Pancreas (tissue), 10 donors: ENCODE results near the gene CRYBG3. TPM values are rescaled to one million over a fixed set of nuclear protein-coding genes. Genes with fewer than 3 reads are reported as not detected.

Source experiments
- ATAC-seq, 4 donors: fragments of 200-7000 bp; cut with Tn5 transposase; one replicate each; pipeline versions ENCODE4 v1.8.0 to v1.9.1; 2020; ENCODE audit warnings: mild to moderate bottlenecking in 4 of 4, moderate library complexity in 4 of 4
- DNase-seq, 6 donors: peaks; one replicate each; pipeline ENCODE4 v3.0.0-alpha.2; 2020
- FAIRE-seq: peaks from 2 replicates; lab custom pipeline; 2012; peaks lifted over from hg19 to GRCh38; lab: Jason Lieb, UNC
- H3K27ac ChIP-seq, 4 donors: fragments of 200-600 bp; sonication (generic); 1 replicate in 3 of 4; 2 replicates in 1 of 4; pipeline versions ENCODE4 v1.5.0 to v1.8.0; 2020
- H3K27me3 ChIP-seq, 4 donors: fragments of 200-600 bp; one replicate each; pipeline ENCODE4 v1.8.0; 2021
- H3K36me3 ChIP-seq, 3 donors: fragments of 200-600 bp; sonication (generic) in 1 of 3; one replicate each; pipeline versions ENCODE4 v1.5.0 to v1.8.0; 2020 to 2021
- H3K4me1 ChIP-seq, 3 donors: fragments of 200-600 bp; one replicate each; pipeline ENCODE4 v1.8.0; 2021
- H3K4me3 ChIP-seq, 4 donors: fragments of 200-600 bp; sonication (generic) in 2 of 4; one replicate each; pipeline versions ENCODE4 v1.5.0 to v1.8.0; 2020 to 2021
- H3K9me3 ChIP-seq, 4 donors: fragments of 200-600 bp; one replicate each; pipeline ENCODE4 v1.8.0; 2021
- WGBS, 2 donors: extraction: QIAGEN DNeasy Blood & Tissue Kit; methylation state at CpG; one replicate each; pipeline ENCODE4 v1.1.7; 2013; 5-methylcytosine and 5-hydroxymethylcytosine counted together
- intact Hi-C, 3 donors: fragments of 100-400 bp; cut with DNase I; formaldehyde crosslinking; loops; one replicate each; pipeline versions ENCODE4 v1.11.1 to v1.14.2; 2022
- polyA plus RNA-seq, 2 donors: library from polyadenylated mRNA; stranded (reverse); fragments of 200-250 nt; gene quantifications; one replicate each; pipeline ENCODE4 v1.2.3, GENCODE V29; 2013
- total RNA-seq, 6 donors: library from RNA; stranded (reverse); fragmentation: NEBNext Ultra II Directional in 4 of 6; extraction: Animal tissue kit (Norgen Biotek cat#: 25700) in 4 of 6; gene quantifications; one replicate each; pipeline versions ENCODE4 v1.2.1 to v1.2.4, GENCODE V29; 2021 to 2023
- TF ChIP-seq, protein P1 (sequence below), 4 donors: fragments of 200-600 bp; sonication (generic) in 3 of 4; IDR thresholded peaks; one replicate each; pipeline versions ENCODE4 v1.5.0 to v1.8.0; 2021; ENCODE audit warnings: antibody characterized with exemption in 4 of 4
- donor health status: healthy with polysubstance abuse.
- donor health status: DM: no; HTN: no; CAD: no; lungs with moderate emphysema.
- donor health status: DM: no; HTN: no; CAD: no.
- donor health status: control.
- donor health status: control.
- donor health status: Bipolar disorder and iron deficiency.
- donor health status: DM: yes; HTN: yes; CAD: no.
- donor health status: DM: no; HTN: no; CAD: no.
- donor health status: DM: no; HTN: no; CAD: no.
- donor health status: DM: yes; HTN: yes; CAD: no.

CRYBG3 gene
- total and polyA plus RNA-seq, 8 donors: 3.1 to 15.2 (median 10.2) TPM

DNA sequence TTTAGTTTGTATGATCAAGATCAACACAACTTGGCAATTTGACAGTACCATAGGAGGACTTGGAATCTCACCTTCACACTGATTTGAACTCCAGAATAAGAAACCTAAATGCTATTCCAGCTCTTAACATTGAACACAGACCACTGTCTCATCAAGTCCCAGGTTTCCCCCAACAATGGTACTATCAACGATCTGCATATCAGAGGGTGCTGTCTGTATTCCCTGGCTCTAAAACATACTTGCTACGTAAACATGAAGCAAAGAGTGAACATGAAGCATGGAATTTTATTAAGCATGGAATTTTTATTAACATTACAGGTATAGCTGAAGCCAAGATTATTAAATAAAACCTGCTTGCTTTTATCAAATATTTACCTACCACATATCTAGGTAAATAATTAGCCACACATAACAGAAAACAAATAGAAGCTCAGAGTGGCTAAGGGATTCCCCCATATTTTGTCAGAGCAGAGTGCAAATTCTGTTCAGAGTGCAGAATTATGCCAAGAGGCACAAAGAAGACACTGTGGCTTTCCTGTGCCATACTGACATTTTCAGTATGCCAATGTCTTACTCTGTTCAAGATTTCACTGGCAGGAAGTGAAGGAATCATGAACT, 172.6 kb downstream of the CRYBG3 start:
- intact Hi-C loops: no loop called here

More for the DNA sequence above, 172.6 kb downstream of the CRYBG3 start:
- H3K27ac ChIP-seq: no peak overlapping the region
- ATAC-seq (peak in 3 of 4 donors; percentile 22 to 64 (median 53)), DNase-seq (no peak), FAIRE-seq (no peak)
- peaks cover 0 to 9% (median 0%) of the 10 kb centered on the region in 3 donors for H3K4me1 ChIP-seq
- WGBS, 2 donors: 16 to 23% methylated on average over 2 of the region's 2 CpGs
- no peaks in the 10 kb centered on the region for H3K27me3 ChIP-seq
- H3K36me3 ChIP-seq: no peaks in the 10 kb centered on the region
- H3K4me3 ChIP-seq: no peak overlapping the region
- no peaks in the 10 kb centered on the region for H3K9me3 ChIP-seq
- TF ChIP-seq, protein P1, sequence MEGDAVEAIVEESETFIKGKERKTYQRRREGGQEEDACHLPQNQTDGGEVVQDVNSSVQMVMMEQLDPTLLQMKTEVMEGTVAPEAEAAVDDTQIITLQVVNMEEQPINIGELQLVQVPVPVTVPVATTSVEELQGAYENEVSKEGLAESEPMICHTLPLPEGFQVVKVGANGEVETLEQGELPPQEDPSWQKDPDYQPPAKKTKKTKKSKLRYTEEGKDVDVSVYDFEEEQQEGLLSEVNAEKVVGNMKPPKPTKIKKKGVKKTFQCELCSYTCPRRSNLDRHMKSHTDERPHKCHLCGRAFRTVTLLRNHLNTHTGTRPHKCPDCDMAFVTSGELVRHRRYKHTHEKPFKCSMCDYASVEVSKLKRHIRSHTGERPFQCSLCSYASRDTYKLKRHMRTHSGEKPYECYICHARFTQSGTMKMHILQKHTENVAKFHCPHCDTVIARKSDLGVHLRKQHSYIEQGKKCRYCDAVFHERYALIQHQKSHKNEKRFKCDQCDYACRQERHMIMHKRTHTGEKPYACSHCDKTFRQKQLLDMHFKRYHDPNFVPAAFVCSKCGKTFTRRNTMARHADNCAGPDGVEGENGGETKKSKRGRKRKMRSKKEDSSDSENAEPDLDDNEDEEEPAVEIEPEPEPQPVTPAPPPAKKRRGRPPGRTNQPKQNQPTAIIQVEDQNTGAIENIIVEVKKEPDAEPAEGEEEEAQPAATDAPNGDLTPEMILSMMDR (IDR thresholded peaks at IDR 0.05): no peak

Other genes starting within 250 kb of the CRYBG3 start
- 1 to 10 TPM; 1.5 to 6.7 (median 2.8) TPM for gene ARL6, start 57.3 kb upstream of the CRYBG3 start, total RNA-seq
- 1 to 10 TPM; 2.2 to 4.9 TPM for gene ARL6, start 57.3 kb upstream of the CRYBG3 start, polyA plus RNA-seq
- gene RIOX2, start 150.4 kb downstream of the CRYBG3 start, total RNA-seq: 10 to 100 TPM; 14.8 to 25.7 (median 17.3) TPM
- 10 to 100 TPM in 1 of 2 donors, 1 to 10 TPM in 1; 9.9 to 15.1 TPM for gene RIOX2, start 150.4 kb downstream of the CRYBG3 start, polyA plus RNA-seq
- gene GABRR3, start 213.3 kb downstream of the CRYBG3 start, total RNA-seq: not detected
- under 1 TPM in 1 of 2 donors, not detected in 1; 0.02 TPM for gene GABRR3, start 213.3 kb downstream of the CRYBG3 start, polyA plus RNA-seq